CD14-positive monocyte (primary cell): ENCODE results near the gene NMBR. TPM values are rescaled to one million over a fixed set of nuclear protein-coding genes. Genes with fewer than 3 reads are reported as not detected.

Experiments used
- DNase-seq, 3 donors: peaks; one replicate each; pipeline ENCODE4 v3.0.0-alpha.2; 2011 to 2022
- H2AFZ ChIP-seq: 2 replicates; pipeline ENCODE4 v1.6.0; 2012; ENCODE audit warnings: mild to moderate bottlenecking, low read depth, low read length, inconsistent platforms; ENCODE audit not compliant: insufficient read depth, poor library complexity, severe bottlenecking
- H3K27ac ChIP-seq, 2 donors: 1 replicate in 1 of 2; 2 replicates in 1 of 2; pipeline ENCODE4 v1.5.1; 2012 to 2013; ENCODE audit warnings: low read length in 2 of 2, control low read depth in 1 of 2, inconsistent platforms in 1 of 2, low read depth in 1 of 2, mild to moderate bottlenecking in 1 of 2
- H3K27me3 ChIP-seq, 2 donors: one replicate each; pipeline versions ENCODE4 v1.6.0 to v1.6.1; 2011 to 2013; ENCODE audit warnings: low read length in 2 of 2; ENCODE audit not compliant: control insufficient read depth in 2 of 2, insufficient read depth in 2 of 2
- H3K36me3 ChIP-seq, 2 donors: replicated peaks in 1 of 2; 1 replicate in 1 of 2; 2 replicates in 1 of 2; pipeline versions ENCODE4 v1.5.1 to v1.6.1; 2012 to 2013; ENCODE audit warnings: low read length in 2 of 2, control low read depth in 1 of 2, inconsistent platforms in 1 of 2, mild to moderate bottlenecking in 1 of 2; ENCODE audit not compliant: insufficient read depth in 2 of 2, control insufficient read depth in 1 of 2
- H3K4me1 ChIP-seq, 2 donors: 1 replicate in 1 of 2; 2 replicates in 1 of 2; pipeline versions ENCODE4 v1.5.1 to v1.6.1; 2012 to 2013; ENCODE audit warnings: low read length in 2 of 2, control low read depth in 1 of 2, inconsistent platforms in 1 of 2, mild to moderate bottlenecking in 1 of 2, moderate library complexity in 1 of 2; ENCODE audit not compliant: insufficient read depth in 2 of 2, control insufficient read depth in 1 of 2
- H3K4me2 ChIP-seq: replicated peaks from 2 replicates; pipeline ENCODE3; 2012; ENCODE audit warnings: low read length, moderate library complexity, mild to moderate bottlenecking; ENCODE audit not compliant: poor library complexity, severe bottlenecking; ENCODE audit errors: extremely low read depth
- H3K4me3 ChIP-seq, 3 experiments: fragments of 200-600 bp in 1 of 3; sonication (generic) in 1 of 3; replicated peaks in 1 of 3; 1 replicate in 2 of 3; 2 replicates in 1 of 3; pipeline ENCODE4 v1.5.1; 2011 to 2013; ENCODE audit warnings: low read length in 3 of 3, mild to moderate bottlenecking in 3 of 3, control low read depth in 2 of 3, low read depth in 2 of 3, inconsistent platforms in 1 of 3, moderate library complexity in 1 of 3
- H3K79me2 ChIP-seq: 2 replicates; pipeline ENCODE4 v1.6.0; 2012; ENCODE audit warnings: mild to moderate bottlenecking, control low read depth, inconsistent platforms, low read length, moderate library complexity; ENCODE audit not compliant: insufficient read depth
- H3K9ac ChIP-seq: 2 replicates; pipeline ENCODE4 v1.6.0; 2017; ENCODE audit warnings: low read length, mild to moderate bottlenecking; ENCODE audit not compliant: insufficient read depth, poor library complexity, severe bottlenecking
- H3K9me3 ChIP-seq, 2 donors: replicated peaks in 1 of 2; 1 replicate in 1 of 2; 2 replicates in 1 of 2; pipeline versions ENCODE4 v1.5.1 to v1.6.1; 2012 to 2013; ENCODE audit warnings: low read length in 2 of 2, control low read depth in 1 of 2; ENCODE audit not compliant: control insufficient read depth in 1 of 2, insufficient read depth in 1 of 2
- H4K20me1 ChIP-seq: 2 replicates; pipeline ENCODE4 v1.6.0; 2012; ENCODE audit warnings: mild to moderate bottlenecking, low read length, control low read depth, moderate library complexity; ENCODE audit not compliant: insufficient read depth
- H3K27ac Mint-ChIP-seq, 7 donors: one replicate each; pipeline ENCODE4 v1.8.0; 2020; ENCODE audit warnings: mild to moderate bottlenecking in 7 of 7, mixed read lengths in 7 of 7, moderate library complexity in 6 of 7, inconsistent platforms in 2 of 7
- H3K27me3 Mint-ChIP-seq, 3 donors: one replicate each; pipeline ENCODE4 v1.8.0; 2021 to 2022; ENCODE audit warnings: low read depth in 3 of 3, mild to moderate bottlenecking in 3 of 3, mixed read lengths in 3 of 3, moderate library complexity in 3 of 3, inconsistent platforms in 1 of 3
- H3K36me3 Mint-ChIP-seq, 2 donors: one replicate each; pipeline ENCODE4 v1.8.0; 2020; ENCODE audit warnings: mixed read lengths in 2 of 2, inconsistent platforms in 1 of 2, mild to moderate bottlenecking in 1 of 2
- H3K4me1 Mint-ChIP-seq: one replicate; pipeline ENCODE4 v1.8.0; 2020; ENCODE audit warnings: mild to moderate bottlenecking, mixed read lengths
- H3K4me3 Mint-ChIP-seq, 2 donors: one replicate each; pipeline ENCODE4 v1.8.0; 2020; ENCODE audit warnings: mild to moderate bottlenecking in 2 of 2, mixed read lengths in 2 of 2, moderate library complexity in 1 of 2
- H3K9me3 Mint-ChIP-seq, 7 donors: one replicate each; pipeline ENCODE4 v1.8.0; 2020 to 2022; ENCODE audit warnings: mixed read lengths in 7 of 7, mild to moderate bottlenecking in 6 of 7, moderate library complexity in 6 of 7, inconsistent platforms in 2 of 7
- WGBS: methylation state at CpG from one replicate; pipeline ENCODE4 v1.1.5; 2013; ENCODE audit warnings: missing lambda C conversion rate; ENCODE audit not compliant: insufficient coverage; 5-methylcytosine and 5-hydroxymethylcytosine counted together
- intact Hi-C, 2 donors: fragments of 100-400 bp; cut with micrococcal nuclease; formaldehyde crosslinking; loops; one replicate each; pipeline versions ENCODE4 v1.15.0 to v1.15.1; 2023
- polyA plus RNA-seq, 3 donors: library from polyadenylated mRNA; depleted of rRNA in 1 of 3; unstranded in 2 of 3; stranded (reverse) in 1 of 3; fragments of 300-500 nt in 2 of 3; fragments of >200 nt in 1 of 3; fragmentation: Illumina TruSeq in 2 of 3; gene quantifications; 1 replicate in 2 of 3; 2 replicates in 1 of 3; pipeline ENCODE4 v1.2.3, GENCODE V29; 2012 to 2021
- TF ChIP-seq, protein P1 (sequence below): fragments of 200-600 bp; IDR thresholded peaks from one replicate; pipeline ENCODE4 v1.8.0; 2022; ENCODE audit warnings: antibody characterized with exemption, mild to moderate bottlenecking

Gene NMBR
- polyA plus RNA-seq, 3 donors, result not detected

DNA sequence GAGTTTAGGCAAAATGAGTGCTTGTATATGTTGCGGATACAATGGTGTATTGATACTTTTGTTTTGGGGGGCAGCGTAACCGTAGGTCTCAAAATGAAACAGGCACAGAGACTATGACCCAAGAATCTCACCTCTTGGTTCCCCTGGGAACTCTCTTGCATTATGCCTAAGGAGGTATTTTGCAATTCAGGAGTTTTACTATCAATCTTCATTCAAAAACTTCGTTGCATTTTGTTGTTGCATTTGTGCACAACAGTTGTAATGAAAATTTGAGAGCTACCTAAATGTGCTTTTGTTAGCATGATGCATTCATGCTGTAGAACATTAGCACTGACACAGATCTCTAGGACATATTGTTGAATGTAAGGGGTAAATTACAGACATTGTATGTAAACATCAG, 18.3 kb upstream of the NMBR start:
- no peak overlapping the region for H2AFZ ChIP-seq
- no peak for DNase-seq
- no peak overlapping the region for H3K4me3 ChIP-seq
- H3K4me1 ChIP-seq, result no peaks in the 10 kb centered on the region
- H3K27ac ChIP-seq, result no peak overlapping the region
- no peaks in the 10 kb centered on the region for H3K27me3 Mint-ChIP-seq
- no peaks in the 10 kb centered on the region for H3K27me3 ChIP-seq
- peaks cover 2% of the 10 kb centered on the region for H3K4me1 Mint-ChIP-seq
- H3K9me3 ChIP-seq, result no peaks in the 10 kb centered on the region
- peaks cover 35 to 42% of the 10 kb centered on the region in 2 donors for H3K36me3 ChIP-seq
- no peak overlapping the region for H3K4me2 ChIP-seq
- H3K79me2 ChIP-seq, result peaks cover 60% of the 10 kb centered on the region
- H3K9ac ChIP-seq, result no peak overlapping the region
- intact Hi-C loops, result no loop called here
- H3K36me3 Mint-ChIP-seq, result peaks cover 25 to 46% of the 10 kb centered on the region in 2 donors
- TF ChIP-seq, protein P1, sequence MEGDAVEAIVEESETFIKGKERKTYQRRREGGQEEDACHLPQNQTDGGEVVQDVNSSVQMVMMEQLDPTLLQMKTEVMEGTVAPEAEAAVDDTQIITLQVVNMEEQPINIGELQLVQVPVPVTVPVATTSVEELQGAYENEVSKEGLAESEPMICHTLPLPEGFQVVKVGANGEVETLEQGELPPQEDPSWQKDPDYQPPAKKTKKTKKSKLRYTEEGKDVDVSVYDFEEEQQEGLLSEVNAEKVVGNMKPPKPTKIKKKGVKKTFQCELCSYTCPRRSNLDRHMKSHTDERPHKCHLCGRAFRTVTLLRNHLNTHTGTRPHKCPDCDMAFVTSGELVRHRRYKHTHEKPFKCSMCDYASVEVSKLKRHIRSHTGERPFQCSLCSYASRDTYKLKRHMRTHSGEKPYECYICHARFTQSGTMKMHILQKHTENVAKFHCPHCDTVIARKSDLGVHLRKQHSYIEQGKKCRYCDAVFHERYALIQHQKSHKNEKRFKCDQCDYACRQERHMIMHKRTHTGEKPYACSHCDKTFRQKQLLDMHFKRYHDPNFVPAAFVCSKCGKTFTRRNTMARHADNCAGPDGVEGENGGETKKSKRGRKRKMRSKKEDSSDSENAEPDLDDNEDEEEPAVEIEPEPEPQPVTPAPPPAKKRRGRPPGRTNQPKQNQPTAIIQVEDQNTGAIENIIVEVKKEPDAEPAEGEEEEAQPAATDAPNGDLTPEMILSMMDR, result no peak
- peaks cover 64% of the 10 kb centered on the region for H4K20me1 ChIP-seq
- H3K9me3 Mint-ChIP-seq, result no peaks in the 10 kb centered on the region
- WGBS, result 100% methylated on average over 3 of the region's 4 CpGs
- H3K27ac Mint-ChIP-seq, result no peak overlapping the region
- no peak overlapping the region for H3K4me3 Mint-ChIP-seq

DNA sequence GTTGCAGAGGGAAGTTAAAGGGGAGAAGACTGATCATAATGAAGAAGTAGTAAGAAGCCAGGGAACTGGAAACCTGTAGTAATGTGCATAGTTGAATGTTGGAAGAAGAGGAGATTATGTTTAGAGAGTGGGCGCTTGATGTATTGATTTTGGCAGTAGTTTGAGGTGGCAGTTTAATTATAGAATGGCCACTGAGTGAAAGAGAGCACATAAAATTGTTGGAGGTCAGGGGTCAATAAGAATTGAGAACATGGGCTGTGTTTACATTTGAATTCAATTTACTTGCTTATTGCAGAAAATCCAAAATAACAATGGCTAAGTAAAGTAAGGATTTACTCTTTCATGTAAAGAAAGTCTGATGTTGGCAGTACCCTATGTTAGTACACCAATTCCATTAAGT, 15.9 kb upstream of the NMBR start:
- H3K36me3 ChIP-seq, result peaks cover 18 to 23% of the 10 kb centered on the region in 2 donors
- Mint-ChIP-seq H3K4me3 (no peak overlapping the region), H3K27ac (peak overlapping the region in 1 of 7 donors; percentile 2), H3K9me3 (no peaks in the 10 kb centered on the region), H3K36me3 (peaks cover 16 to 23% of the 10 kb centered on the region in 2 donors), H3K4me1 (peaks cover 2% of the 10 kb centered on the region), H3K27me3 (no peaks in the 10 kb centered on the region)
- peaks cover 81% of the 10 kb centered on the region for H4K20me1 ChIP-seq
- no peaks in the 10 kb centered on the region for H3K9me3 ChIP-seq
- no peak for DNase-seq
- WGBS, result 100% methylated on average over 1 of the region's 1 CpG
- H3K9ac ChIP-seq, result no peak overlapping the region
- intact Hi-C loops, result no loop called here
- no peak overlapping the region for H3K4me3 ChIP-seq
- no peaks in the 10 kb centered on the region for H3K27me3 ChIP-seq
- H3K4me2 ChIP-seq, result no peak overlapping the region
- H3K4me1 ChIP-seq, result no peaks in the 10 kb centered on the region
- H2AFZ ChIP-seq, result no peak overlapping the region
- TF ChIP-seq, protein P1, result no peak
- H3K79me2 ChIP-seq, result peaks cover 83% of the 10 kb centered on the region
- no peak overlapping the region for H3K27ac ChIP-seq
